Measurements from ENCODE around the gene PSME3. TPM values are rescaled to one million over a fixed set of nuclear protein-coding genes. Genes with fewer than 3 reads are reported as not detected.

Gene PSME3
- total RNA-seq, 2 experiments from 2014 or later: 226 to 244 TPM

DNA sequence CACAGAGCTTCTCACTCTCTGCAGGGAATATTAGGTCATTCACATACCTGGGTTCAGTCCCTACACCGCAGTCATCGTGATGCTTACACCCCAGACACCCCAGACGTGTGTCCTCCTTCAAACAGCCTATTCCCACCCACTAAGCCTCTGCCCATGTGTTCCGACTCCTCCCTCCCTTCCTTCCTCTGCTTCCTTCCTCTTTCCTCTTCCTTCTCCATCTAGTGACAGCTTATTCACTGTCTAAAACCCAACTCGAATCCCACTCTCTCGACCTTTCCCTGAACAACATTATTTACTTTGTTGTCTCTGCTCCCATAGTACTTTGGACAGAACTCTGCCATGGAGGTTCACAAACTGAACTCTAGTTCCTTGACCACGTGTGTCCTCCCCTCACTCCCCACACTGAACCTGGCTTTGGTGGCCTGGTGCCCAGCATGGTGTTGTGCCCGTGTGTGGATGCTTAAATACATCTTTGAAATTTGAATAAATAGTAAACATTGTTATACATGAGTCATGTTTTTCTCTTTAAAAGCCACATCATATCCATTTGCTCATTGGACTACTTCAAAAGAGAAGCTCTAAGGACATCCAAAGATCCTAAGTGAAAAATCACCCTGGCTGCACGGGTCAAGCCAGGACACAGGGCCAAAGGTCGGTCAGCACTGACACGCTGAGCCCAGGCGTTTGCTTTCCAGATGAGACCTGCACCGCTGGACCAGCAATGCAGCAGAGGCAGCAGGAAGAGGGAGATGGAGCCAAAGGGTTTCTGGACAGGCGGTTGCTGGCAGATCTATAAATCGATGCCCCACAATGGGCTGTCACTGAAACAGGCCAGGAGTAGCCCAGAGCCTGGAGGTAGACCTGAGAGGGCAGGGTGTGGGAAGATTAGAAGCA is 53.3 kb downstream of the PSME3 start:
- POLR2A ChIA-PET: interaction anchor here (0.5 kb wide), 1 partner anchor 408 kb away, joined by 4 read pairs; no protein-coding TSS in a partner anchor
- CTCF ChIA-PET: interaction anchor here (0.6 to 0.7 kb wide), 2 partner anchors 553 to 573 kb away, joined by 3 read pairs; no protein-coding TSS in a partner anchor

DNA sequence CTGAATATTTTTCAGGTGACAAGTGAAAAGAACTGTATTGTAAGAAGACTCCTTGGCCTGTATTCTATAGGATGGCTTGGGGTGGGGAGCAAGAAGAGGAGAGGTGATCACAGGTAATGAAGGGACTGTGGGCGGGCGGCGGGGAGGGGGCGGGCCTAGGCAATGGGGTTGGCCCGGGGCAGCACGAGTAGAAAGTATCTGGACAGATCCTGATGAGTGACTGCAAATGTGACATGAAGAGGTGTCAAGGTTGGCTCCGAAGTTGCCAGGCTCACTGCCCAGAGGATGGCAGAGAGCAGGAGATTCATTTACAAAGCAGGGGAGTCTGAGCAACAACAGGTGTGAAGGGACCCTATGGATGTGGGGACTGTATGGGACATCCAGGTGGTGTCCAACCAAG is 56.6 kb downstream of the PSME3 start:
- CTCF ChIA-PET: no interaction called here
- POLR2A ChIA-PET: no interaction called here

DNA sequence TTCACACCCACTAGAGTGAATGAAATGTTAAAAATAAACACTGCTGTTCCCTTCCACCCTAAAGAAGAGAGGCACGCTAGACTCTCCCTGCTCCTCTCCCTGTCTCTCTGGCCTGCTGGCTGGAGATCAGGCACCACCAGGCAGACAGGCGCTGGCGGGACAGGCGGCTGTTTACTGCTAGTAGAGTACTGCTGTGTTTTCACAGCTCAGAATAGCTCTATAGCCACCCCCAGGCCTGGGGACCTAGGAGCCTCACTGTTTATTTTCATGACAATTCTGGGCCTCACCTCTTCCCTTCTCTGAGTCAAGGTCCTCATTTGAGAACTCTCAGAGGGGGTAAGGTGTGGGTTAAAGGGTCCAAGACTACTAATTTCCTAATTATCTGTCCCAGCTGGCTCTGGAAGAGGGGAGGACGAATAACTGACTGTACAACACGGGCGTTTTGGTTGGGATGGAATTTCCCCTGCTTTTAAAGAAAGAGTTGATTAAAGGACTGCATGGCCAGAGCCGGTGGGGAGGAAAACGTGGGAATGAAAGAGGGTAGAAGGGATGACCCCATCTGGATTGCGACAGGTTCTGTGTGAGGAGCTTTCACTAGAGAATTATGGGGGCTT is 58.4 kb downstream of the PSME3 start:
- ChIA-PET POLR2A (no interaction called here), CTCF (no interaction called here)

DNA sequence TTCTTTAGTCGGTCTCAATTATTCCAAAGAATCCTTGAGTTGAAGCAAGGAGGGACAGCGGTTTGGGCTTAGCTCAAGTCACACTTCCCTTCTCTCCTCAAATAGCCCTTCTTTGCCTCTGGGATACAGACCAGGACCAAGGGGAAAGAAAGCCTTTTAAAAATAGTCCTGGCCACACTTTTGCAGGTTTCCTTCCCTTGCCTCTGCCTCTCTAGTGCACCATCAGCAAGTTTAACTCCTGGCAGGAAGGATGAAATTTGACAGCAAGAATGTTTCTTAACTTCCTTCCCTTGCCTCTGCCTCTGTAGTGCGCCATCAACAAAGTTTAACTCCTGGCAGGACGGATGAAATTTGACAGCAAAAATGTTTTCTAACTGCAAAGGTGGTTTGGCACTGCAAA is 60.2 kb downstream of the PSME3 start:
- CTCF ChIA-PET: no interaction called here
- POLR2A ChIA-PET: no interaction called here

Other genes starting within 250 kb of the PSME3 start
- 10 to 100 TPM; 29.6 to 30.2 TPM for gene RETREG3, start 224.0 kb upstream of the PSME3 start, total RNA-seq
- 100 to 1,000 TPM; 118 to 123 TPM for gene TUBG1, start 223.7 kb upstream of the PSME3 start, total RNA-seq
- gene TUBG2, start 174.1 kb upstream of the PSME3 start, total RNA-seq: 10 to 100 TPM; 11.4 to 12.9 TPM
- 1 to 10 TPM; 1.0 to 1.4 TPM for gene PLEKHH3, start 156.4 kb upstream of the PSME3 start, total RNA-seq
- gene CCR10, start 151.6 kb upstream of the PSME3 start, total RNA-seq: under 1 TPM; 0.10 to 0.38 TPM
- gene CNTNAP1, start 150.9 kb upstream of the PSME3 start, total RNA-seq: 1 to 10 TPM; 2.9 to 3.8 TPM
- gene EZH1, start 88.4 kb upstream of the PSME3 start, total RNA-seq: 10 to 100 TPM; 27.2 to 29.2 TPM
- gene RAMP2, start 72.2 kb upstream of the PSME3 start, total RNA-seq: not detected
- gene VPS25, start 59.9 kb upstream of the PSME3 start, total RNA-seq: 10 to 100 TPM; 95.2 to 96.5 TPM
- under 1 TPM; 0.23 to 0.38 TPM for gene WNK4, start 52.8 kb upstream of the PSME3 start, total RNA-seq
- gene COA3, start 34.7 kb upstream of the PSME3 start, total RNA-seq: 10 to 100 TPM; 54.0 to 56.7 TPM
- not detected for gene CNTD1, start 34.5 kb upstream of the PSME3 start, total RNA-seq
- 10 to 100 TPM; 86.2 to 88.3 TPM for gene BECN1, start 9.1 kb upstream of the PSME3 start, total RNA-seq
- 1 to 10 TPM; 2.4 to 2.6 TPM for gene AOC2, start 11.2 kb downstream of the PSME3 start, total RNA-seq
- gene AOC3, start 17.8 kb downstream of the PSME3 start, total RNA-seq: 1 to 10 TPM; 1.0 TPM
- gene G6PC1, start 67.4 kb downstream of the PSME3 start, total RNA-seq: not detected
- 10 to 100 TPM; 88.5 to 95.4 TPM for gene AARSD1, start 131.1 kb downstream of the PSME3 start, total RNA-seq
- gene PTGES3L, start 146.7 kb downstream of the PSME3 start, total RNA-seq: under 1 TPM; 0.63 to 0.80 TPM
- gene RUNDC1, start 147.2 kb downstream of the PSME3 start, total RNA-seq: 10 to 100 TPM; 14.4 to 14.9 TPM
- 1,000 to 10,000 TPM; 1,386 to 1,409 TPM for gene RPL27, start 165.0 kb downstream of the PSME3 start, total RNA-seq
- gene IFI35, start 173.4 kb downstream of the PSME3 start, total RNA-seq: 10 to 100 TPM; 19.0 to 21.9 TPM
- 10 to 100 TPM; 33.6 to 36.0 TPM for gene VAT1, start 189.0 kb downstream of the PSME3 start, total RNA-seq
- under 1 TPM; 0.06 TPM for gene RND2, start 191.8 kb downstream of the PSME3 start, total RNA-seq